NCI-H1092 (cell line): ENCODE results near the gene TCAIM.
"Not testable (repeated sequence)": the region's sequence is repeated elsewhere in the genome, so short reads cannot be mapped to it uniquely, and the experiment has no call there.

ENCODE experiments used
- DNase-seq: peaks from one replicate; lab custom pipeline; 2025; lab: John Stamatoyannopoulos, UW

TCAIM gene

DNA sequence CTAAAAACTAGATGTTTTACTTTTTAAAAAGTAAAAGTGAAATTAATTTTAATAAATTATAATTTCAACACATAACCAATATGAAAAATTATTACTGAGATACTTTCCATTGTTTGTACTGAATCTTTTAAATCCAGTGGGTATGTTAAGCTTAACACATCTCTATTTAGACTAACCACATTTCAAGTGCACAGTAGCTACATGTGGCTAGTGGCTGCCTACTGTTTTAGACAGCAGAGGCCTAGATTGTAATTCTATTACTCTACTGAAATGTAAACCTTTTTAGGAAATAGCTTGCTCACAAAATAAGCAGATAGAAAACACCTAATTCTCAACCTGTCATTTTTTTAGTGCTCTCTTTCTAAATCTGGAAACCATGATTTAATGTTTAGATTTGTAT, 4.9 kb downstream of the TCAIM start:
- no peak for DNase-seq

DNA sequence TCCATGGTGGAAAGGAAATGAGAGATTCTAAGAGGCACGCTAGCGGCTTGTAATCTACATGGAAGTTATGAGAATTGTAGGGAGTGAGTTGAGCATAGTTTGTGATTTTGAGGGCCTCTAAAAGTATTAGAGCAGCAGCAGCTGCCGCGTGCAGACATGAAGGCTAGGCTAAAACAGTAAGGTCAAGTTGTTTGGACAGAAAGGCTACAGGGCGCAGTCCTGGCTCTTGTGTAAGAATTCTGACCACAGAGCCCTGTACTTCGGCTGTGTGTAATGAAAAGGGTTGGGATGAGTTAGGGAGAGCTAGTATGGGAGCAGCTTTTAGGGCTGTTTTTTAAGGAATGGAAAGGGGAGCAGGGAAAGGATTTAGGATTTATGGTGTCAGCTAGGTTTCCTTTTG, 8.0 kb downstream of the TCAIM start:
- DNase-seq = not testable (repeated sequence)

DNA sequence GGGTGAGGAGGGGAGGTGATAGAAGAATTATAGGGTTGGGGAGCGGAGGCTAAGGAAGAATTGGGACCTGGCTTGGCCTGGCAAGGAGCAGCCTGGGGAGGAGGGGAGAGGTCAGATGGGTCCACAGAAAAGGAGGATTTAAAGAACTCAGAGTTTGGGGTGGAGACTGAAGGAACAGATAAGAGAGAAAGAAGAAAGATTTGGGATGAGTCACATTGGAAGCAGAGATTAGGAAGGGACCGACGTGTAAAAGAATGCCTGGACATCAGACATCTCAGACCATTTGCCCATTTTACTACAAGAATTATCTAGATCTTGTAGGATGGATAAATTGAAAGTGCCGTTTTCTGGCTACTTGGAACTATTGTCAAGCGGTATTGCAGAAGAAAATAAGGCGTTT, 10.4 kb downstream of the TCAIM start:
- no peak for DNase-seq

DNA sequence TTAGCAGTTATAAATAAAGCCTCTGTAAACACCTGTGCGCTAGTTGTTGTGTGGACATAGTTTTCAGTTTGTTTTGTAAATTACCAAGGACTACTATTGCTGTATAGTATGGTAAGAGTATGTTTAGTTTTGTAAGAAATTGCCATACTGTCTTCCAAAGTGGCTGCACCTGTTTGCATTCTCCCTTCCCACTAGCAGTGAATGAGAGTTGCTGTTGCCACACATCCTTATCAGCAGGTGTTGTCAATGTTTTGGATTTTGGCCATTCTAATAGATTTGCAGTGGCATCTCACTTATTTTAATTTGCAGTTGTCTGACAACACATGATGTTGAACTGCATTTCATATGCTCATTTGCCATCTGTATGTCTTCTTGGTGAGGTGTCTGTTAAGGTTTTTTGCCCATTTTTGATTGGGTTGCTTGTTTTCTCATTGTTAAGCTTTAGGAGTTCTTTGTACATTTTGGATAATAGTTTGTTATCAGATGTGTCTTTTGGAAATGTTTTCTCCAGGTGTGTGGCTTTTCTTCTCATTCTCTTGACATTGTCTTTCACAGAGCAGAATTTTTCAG, 14.9 kb downstream of the TCAIM start:
- no peak for DNase-seq

GRCh38 chr3:44355362-44356033, 16.9 kb downstream of the TCAIM start:
- DNase-seq = no peak

- no peak for DNase-seq
These were observed 20.7 kb downstream of the TCAIM start for GRCh38 chr3:44359146-44359751.

DNA sequence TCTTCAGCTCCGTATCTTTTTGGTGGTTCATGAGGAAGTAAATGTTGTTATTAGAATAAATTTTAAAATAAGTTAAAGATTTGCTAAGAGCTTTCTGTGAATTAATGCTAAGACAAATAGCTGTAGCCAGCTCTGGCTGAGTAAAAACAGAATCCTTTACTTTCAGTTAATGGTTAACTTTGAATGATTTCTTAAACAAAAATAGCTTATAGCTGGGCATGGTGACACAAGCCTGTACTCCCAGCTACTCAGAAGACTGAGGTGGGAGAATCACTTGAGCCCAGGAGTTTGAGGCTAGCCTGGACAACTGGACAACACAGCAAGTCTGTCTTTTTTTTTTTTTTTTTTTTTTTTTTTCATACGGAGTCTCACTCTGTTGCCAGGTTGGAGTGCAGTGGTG, 25.0 kb downstream of the TCAIM start:
- no peak for DNase-seq

- DNase-seq = no peak
These were observed 27.4 kb downstream of the TCAIM start for GRCh38 chr3:44365952-44366351.

GRCh38 chr3:44375450-44375849, 36.9 kb downstream of the TCAIM start:
- DNase-seq = no peak

DNA sequence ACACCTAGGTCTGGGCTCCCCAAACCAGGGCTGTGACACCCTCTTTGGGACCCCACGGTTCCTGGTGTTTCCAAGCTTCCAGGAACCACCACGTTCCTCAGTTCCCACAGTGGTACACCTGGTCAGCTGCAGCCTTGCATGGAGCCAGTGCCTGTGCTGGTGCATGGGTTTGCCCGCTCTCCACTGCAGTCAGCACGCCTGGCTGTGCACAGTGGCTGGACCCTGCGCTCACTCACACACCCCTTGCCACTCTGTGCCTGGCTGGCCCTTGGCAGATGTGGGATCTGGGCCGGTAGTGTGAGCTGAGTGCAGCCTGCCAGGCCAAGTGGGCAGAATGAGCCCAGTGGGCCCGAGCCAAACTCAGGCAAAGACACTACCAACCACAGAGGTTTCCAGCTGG, 48.8 kb downstream of the TCAIM start:
- no peak for DNase-seq

DNA sequence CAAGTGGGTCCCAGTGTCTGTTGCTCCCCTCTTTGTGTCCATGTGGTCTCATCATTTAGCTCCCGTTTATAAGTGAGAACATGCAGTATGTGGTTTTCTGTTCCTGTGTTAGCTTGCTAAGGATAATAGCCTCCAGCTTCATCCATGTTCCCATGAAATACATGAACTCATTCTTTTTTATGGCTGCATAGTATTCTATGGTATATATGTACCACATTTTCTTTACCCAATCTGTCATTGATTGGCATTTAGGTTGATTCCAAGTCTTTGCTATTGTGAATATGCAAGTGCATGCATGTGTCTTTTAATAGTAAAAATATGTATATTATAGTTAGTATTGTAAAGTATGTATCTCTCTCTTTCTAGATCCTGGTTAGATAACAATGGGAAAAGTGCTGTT, 53.9 kb downstream of the TCAIM start:
- DNase-seq = no peak

DNA sequence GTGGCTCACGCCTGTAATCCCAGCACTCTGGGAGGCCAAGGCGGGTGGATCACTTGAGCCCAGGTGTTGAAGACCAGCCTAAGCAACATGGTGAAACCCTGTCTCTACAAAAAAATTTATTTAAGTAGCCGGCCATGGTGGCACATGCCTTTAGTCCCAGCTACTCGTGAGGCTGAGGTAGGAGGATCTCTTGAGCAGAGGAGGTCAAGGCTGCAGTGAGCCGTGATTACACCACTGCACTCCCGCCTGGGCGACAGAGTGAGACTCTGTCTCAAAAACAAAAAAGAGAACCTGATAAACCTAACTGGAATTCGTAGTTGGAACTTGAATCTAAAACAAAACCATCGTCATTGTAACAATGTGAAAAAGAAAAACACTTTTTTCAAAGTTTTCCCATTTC, 57.1 kb downstream of the TCAIM start:
- no peak for DNase-seq

DNA sequence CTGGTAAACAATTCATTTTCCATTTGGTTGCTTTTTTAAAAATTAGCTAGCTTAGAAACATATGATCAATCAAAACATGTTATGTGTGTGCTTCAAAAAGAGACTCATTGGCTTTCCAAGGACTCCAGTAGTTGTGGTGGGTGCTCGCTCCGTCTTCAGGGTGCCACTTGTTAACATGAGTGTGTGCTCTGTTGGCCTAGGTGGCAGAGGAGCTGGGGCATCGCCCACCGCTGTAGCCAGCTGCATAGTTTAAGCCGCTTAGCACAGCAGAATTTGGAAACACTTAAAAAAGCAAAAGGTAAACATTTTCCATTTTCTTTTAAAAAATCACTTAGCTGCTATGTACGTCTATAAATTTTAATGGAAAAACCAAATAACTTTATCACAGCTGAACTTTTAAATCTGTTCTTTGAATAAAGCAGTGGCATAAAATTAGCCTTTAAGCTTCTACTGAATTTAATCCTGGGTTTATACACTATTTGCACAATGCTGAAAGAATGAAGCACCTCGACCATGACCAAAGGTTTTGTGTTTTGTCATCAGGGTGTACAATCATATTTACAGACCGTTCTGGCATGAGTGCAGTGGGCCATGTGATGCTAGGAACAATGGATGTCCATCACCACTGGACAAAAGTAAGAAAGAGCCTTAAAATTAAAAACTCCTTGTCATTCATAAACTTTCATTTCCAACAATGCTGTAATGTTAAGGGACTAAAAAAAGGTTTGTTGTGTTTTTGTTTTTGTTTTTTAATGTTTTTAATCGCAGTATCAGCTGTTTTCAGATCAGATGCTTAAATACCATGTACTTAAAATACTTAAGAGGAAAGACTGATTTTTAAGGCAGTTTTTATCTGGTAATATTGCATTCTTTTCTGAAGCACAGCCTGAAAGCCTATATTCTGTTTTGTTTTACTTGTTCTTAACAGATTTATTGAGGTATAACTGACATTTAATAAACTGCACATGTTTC, 57.9 kb downstream of the TCAIM start:
- DNase-seq = peak; percentile 10

DNA sequence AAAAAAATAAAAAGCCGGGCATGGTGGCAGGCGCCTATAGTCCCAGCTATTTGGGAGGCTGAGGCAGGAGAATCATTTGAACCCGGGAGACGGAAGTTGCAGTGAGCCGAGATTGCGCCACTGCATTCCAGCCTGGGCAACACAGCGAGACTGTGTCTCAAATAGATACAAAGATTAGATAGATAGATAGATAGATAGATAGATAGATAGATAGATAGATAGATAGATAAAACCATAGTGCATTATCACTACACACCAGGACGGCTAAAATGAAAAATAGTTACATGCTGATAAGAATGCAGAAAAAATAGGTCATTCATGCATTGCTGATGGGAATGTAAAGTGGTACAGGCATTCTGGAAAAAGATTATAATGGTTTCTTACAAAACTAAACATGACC, 59.7 kb downstream of the TCAIM start:
- DNase-seq = not testable (repeated sequence)

- no peak for DNase-seq
These were observed 60.3 kb downstream of the TCAIM start for GRCh38 chr3:44398853-44399252.

GRCh38 chr3:44400771-44401170, 62.2 kb downstream of the TCAIM start:
- no peak for DNase-seq

DNA sequence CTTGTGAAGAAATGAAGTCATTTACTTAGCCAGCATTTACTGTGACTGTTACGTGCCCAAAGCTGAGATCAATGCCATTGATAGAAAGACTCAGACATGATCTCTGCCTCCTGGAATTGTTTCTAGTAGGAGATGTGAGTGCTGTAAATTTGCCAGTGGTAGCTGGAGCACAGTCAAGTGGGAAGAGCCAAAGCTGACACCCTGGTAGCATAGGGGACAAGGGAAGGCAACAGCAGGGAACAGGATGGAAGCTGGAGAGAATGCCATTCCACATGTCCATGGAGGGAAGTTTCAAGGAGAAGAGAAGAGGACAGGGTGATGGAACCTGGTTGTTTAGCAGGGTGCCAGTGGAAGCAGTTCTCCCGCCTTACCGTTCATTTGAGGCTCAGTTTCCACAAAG, 64.0 kb downstream of the TCAIM start:
- no peak for DNase-seq

- DNase-seq = no peak
These were observed 71.3 kb downstream of the TCAIM start for GRCh38 chr3:44409640-44410410.

DNA sequence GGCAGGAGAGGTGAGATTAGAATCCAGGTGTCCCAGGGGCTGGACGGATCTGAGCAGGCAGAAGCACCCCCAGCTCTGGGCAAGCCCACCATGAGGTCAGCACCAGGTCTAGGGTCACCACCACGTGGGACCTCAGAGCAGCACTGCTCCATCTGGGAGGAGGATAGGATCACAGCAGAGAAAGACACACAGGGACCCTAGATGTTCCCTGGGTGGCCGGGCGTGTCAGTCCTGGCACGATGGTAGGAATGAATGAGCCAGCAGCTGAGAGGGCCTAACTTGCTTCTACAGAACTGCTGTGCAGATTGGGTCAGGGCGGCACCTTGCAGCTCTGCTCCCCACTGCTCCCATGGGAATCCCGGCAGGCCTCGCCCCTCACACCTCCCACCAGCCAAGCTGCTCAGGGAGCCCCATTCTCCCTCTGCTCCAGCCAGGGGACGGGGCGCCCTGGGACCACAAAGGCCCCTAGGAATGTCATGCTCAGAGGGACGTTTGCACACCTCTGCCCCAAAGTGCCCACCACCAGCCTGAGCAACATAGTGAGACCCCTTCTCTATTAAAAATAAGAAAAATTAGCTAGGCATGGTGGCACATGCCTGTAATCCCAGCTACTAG, 72.6 kb downstream of the TCAIM start:
- no peak for DNase-seq

- no peak for DNase-seq
These were observed 73.8 kb downstream of the TCAIM start for GRCh38 chr3:44412365-44412764.

DNA sequence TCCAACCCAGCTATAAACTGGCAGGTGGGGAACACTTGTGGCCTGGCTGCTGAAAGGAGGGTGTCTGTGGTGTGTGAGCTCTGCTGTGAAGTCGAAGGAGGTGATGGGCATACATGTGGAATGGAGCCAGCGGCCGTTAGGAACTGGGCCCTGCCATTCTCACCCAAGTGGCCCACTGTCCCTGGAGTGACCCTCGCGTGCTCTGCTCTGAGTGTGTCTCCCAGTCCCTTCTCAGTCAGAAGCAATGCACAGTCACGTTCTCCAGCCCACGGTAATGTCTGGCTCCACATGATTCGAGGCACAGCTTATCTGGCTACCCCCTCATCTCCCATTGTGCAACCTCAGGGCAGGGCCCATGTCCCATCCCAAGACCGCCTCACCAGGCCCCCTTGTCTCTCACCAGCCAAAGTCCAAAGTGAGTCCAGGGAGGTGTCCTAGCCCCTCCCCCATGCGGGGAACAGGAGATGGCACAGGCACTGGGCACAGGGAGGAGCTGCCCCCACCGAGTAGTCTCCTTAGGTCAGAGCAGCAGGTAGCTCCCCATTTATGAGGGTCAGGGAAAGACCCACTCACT, 76.0 kb downstream of the TCAIM start:
- DNase-seq = no peak
